Spleen (tissue), 7 donors: ENCODE results near the gene CEP72.

ENCODE experiments used
- CTCF ChIP-seq, 11 experiments: fragments of 200-600 bp in 7 of 11; fragments of 450-650 bp in 4 of 11; sonication (generic) in 4 of 11; IDR thresholded peaks in 8 of 11; conservative IDR thresholded peaks in 3 of 11; 1 replicate in 7 of 11; 2 replicates in 4 of 11; pipeline versions ENCODE4 v1.4.0 to v1.8.0; 2016 to 2021; ENCODE audit warnings: antibody characterized with exemption in 11 of 11, inconsistent platforms in 4 of 11, mild to moderate bottlenecking in 1 of 11
- POLR2A ChIP-seq, 3 donors: fragments of 450-650 bp; IDR thresholded peaks; one replicate each; pipeline ENCODE4 v1.5.1; 2017; ENCODE audit warnings: antibody characterized with exemption in 3 of 3, mild to moderate bottlenecking in 1 of 3
- donor health status: DM: no; HTN: no; CAD: no; lungs with moderate emphysema.
- donor health status: DM: no; HTN: no; CAD: no.
- donor health status: DM: no; HTN: no; CAD: no.

- TF ChIP-seq CTCF (IDR thresholded peaks at IDR 0.05 in 8 of 11, conservative IDR thresholded peaks at IDR 0.05 in 3 of 11), result no peak
- TF ChIP-seq POLR2A (IDR thresholded peaks at IDR 0.05), result no peak
Observed at GRCh38 chr5:602466-603035, 9.6 kb upstream of the CEP72 start.
